ENCODE measurements around the gene ROR2.

- TF ChIP-seq CTCF (IDR thresholded peaks at IDR 0.05; ENCODE audit: insufficient read depth, low read length, poor library complexity, severe bottlenecking) (no peak), EZH2phosphoT487 (conservative IDR thresholded peaks at IDR 0.05; ENCODE audit: low read length) (no peak)
These were observed 220.5 kb downstream of the ROR2 start for GRCh38 chr9:91729558-91729842.
